ENCODE data around the gene NAP1L4.

Gene NAP1L4

DNA sequence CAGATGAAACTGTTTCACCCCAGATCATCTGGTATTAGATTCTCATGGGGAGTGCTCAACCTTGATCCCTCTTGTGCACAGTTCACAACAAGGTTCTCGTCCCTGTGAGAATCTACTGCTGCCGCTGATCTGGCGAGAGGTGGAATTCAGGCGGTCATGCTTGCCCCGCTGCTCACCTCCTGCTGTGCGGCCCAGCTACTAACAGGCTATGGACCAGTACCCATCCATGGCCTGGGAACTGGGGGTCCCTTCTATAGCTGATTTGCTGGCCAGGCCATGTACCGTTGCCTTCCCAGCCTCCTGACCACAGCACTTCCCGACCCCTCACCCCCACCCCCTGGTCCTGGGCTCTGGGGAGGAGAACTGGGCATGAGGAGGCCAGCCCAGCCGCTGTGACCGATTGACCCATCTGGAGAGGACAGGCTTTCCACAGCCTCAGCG lies 65.5 kb downstream of the NAP1L4 start:
- no peak overlapping the region for H2AFZ ChIP-seq (ENCODE audit: low read depth)
- H4K20me1 ChIP-seq (ENCODE audit: insufficient read depth) = no peaks in the 10 kb centered on the region
- peaks cover 26% of the 10 kb centered on the region for H3K27me3 ChIP-seq (ENCODE audit: insufficient read depth, low read depth)
- TF ChIP-seq CTCF (conservative IDR thresholded peaks at IDR 0.05; ENCODE audit: low read depth, low read length) = no peak
- H3K36me3 ChIP-seq (ENCODE audit: insufficient read depth) = no peaks in the 10 kb centered on the region
- no peak overlapping the region for H3K4me3 ChIP-seq (IDR thresholded peaks at IDR 0.05; ENCODE audit: insufficient read depth, low read depth, low read length)
- H3K9ac ChIP-seq = no peak overlapping the region
- no peak overlapping the region for H3K27ac ChIP-seq
- H3K4me1 ChIP-seq (ENCODE audit: low read depth, poor library complexity, severe bottlenecking) = peaks cover 7% of the 10 kb centered on the region
- no peaks in the 10 kb centered on the region for H3K79me2 ChIP-seq (ENCODE audit: insufficient read depth, low read depth)
- no peak overlapping the region for H3K4me2 ChIP-seq

- no peak for TF ChIP-seq CTCF (conservative IDR thresholded peaks at IDR 0.05; ENCODE audit: low read depth, low read length)
- Histone ChIP-seq H3K9ac (no peak overlapping the region), H4K20me1 (ENCODE audit: insufficient read depth) (no peaks in the 10 kb centered on the region), H3K4me2 (no peak overlapping the region), H3K4me1 (ENCODE audit: low read depth, poor library complexity, severe bottlenecking) (peaks cover 3% of the 10 kb centered on the region), H3K4me3 (IDR thresholded peaks at IDR 0.05; ENCODE audit: insufficient read depth, low read depth, low read length) (no peak overlapping the region), H2AFZ (ENCODE audit: low read depth) (no peak overlapping the region), H3K27me3 (ENCODE audit: insufficient read depth, low read depth) (peaks cover 28% of the 10 kb centered on the region), H3K27ac (no peak overlapping the region), H3K79me2 (ENCODE audit: insufficient read depth, low read depth) (no peaks in the 10 kb centered on the region), H3K36me3 (ENCODE audit: insufficient read depth) (no peaks in the 10 kb centered on the region)
Measured at GRCh38 chr11:2924821-2925675, 67.1 kb downstream of the NAP1L4 start.

DNA sequence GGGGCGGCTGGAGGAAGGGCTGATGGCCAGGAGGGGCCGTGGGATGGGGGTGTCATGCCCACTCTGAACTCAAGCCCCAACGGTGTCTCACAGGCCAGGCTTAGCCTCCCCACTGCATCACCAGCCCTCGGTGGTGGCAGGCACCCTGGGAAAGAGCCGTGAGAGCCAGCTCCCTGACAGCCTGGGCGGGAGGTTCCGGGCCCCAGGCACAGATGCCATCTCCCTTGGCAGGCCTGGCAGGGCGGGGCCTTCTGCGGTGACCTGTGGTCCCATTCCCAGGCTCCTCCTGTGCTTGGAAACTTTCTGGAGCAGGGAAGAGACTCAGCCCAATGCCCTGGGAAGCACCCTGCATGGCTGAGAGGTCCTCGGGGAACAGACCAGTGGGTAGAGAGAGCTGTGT lies 67.7 kb downstream of the NAP1L4 start:
- Histone ChIP-seq H3K27me3 (ENCODE audit: insufficient read depth, low read depth) (peaks cover 28% of the 10 kb centered on the region), H4K20me1 (ENCODE audit: insufficient read depth) (no peaks in the 10 kb centered on the region), H3K36me3 (ENCODE audit: insufficient read depth) (no peaks in the 10 kb centered on the region), H3K79me2 (ENCODE audit: insufficient read depth, low read depth) (no peaks in the 10 kb centered on the region), H3K9ac (no peak overlapping the region), H3K4me1 (ENCODE audit: low read depth, poor library complexity, severe bottlenecking) (no peaks in the 10 kb centered on the region), H3K4me3 (IDR thresholded peaks at IDR 0.05; ENCODE audit: insufficient read depth, low read depth, low read length) (no peak overlapping the region), H3K4me2 (no peak overlapping the region), H2AFZ (ENCODE audit: low read depth) (no peak overlapping the region), H3K27ac (no peak overlapping the region)
- TF ChIP-seq CTCF (conservative IDR thresholded peaks at IDR 0.05; ENCODE audit: low read depth, low read length) = no peak

DNA sequence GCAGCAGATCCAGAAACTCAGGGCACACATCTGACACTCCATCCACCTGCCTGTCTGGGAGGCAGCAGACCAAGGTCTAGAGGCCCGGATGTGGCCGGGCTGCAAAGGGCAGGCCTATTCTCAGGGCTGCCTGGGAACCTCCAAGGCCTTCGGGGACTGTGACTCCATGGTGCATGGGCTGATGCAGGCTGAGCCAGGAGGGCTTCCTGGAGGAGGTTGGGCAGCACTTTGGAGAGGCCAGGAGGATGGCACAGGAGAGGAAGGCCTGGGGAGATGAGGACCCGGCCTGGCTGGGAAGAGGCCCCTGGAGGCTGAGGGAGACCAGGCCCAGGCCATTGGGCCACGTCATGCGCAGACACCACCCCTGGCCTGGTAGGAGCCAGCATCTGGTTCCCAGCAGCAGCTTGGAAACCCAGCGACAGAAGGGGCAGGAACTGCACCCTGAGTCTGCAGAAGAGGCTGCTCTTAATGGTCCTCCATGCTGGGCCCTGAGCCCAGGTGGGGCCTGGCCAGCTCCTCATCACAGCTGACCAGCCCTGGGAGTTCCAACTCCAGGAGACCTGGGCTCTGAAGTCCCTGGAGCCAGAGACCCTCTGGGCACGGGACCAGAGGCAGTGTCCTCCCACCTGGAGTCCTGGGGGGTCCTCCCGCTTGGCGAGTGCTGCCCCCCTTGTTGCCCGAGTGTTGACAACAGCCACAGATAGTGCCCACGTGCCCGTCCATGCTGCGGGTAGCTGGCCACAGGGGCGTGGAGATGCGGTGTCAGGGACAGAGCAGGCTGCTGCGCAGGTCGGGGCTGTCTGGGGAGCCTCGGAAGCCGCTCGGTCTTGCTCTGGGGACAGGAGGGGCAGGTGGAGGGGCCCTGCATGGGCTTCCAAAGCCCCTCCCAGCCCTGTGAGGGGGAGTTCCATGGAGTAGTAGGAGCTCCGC lies 68.4 kb downstream of the NAP1L4 start:
- no peaks in the 10 kb centered on the region for H4K20me1 ChIP-seq (ENCODE audit: insufficient read depth)
- no peaks in the 10 kb centered on the region for H3K79me2 ChIP-seq (ENCODE audit: insufficient read depth, low read depth)
- peaks cover 28% of the 10 kb centered on the region; the same call in 1 of the 2 replicates for H3K27me3 ChIP-seq (ENCODE audit: insufficient read depth, low read depth)
- no peak overlapping the region for H2AFZ ChIP-seq (ENCODE audit: low read depth)
- H3K9ac ChIP-seq = no peak overlapping the region
- no peak overlapping the region for H3K27ac ChIP-seq
- no peaks in the 10 kb centered on the region for H3K4me1 ChIP-seq (ENCODE audit: low read depth, poor library complexity, severe bottlenecking)
- no peak overlapping the region for H3K4me3 ChIP-seq (IDR thresholded peaks at IDR 0.05; ENCODE audit: insufficient read depth, low read depth, low read length)
- no peak for TF ChIP-seq CTCF (conservative IDR thresholded peaks at IDR 0.05; ENCODE audit: low read depth, low read length)
- no peak overlapping the region for H3K4me2 ChIP-seq
- no peaks in the 10 kb centered on the region for H3K36me3 ChIP-seq (ENCODE audit: insufficient read depth)

Measured in KMS-11 (cell line).